Astrocyte (in vitro differentiated cells and primary cell): ENCODE data around the gene GIGYF2.

ENCODE experiments used
- EZH2 ChIP-seq: IDR thresholded peaks from 2 replicates; pipeline ENCODE4 v1.6.1; 2012; ENCODE audit warnings: mild to moderate bottlenecking, low read length, inconsistent platforms; ENCODE audit not compliant: insufficient read depth
- TF ChIP-seq, protein P1 (sequence below): IDR thresholded peaks from 2 replicates; pipeline ENCODE4 v1.5.1; 2011; ENCODE audit warnings: low read depth, mild to moderate bottlenecking, inconsistent platforms, low read length, moderate library complexity; ENCODE audit not compliant: insufficient read depth

DNA sequence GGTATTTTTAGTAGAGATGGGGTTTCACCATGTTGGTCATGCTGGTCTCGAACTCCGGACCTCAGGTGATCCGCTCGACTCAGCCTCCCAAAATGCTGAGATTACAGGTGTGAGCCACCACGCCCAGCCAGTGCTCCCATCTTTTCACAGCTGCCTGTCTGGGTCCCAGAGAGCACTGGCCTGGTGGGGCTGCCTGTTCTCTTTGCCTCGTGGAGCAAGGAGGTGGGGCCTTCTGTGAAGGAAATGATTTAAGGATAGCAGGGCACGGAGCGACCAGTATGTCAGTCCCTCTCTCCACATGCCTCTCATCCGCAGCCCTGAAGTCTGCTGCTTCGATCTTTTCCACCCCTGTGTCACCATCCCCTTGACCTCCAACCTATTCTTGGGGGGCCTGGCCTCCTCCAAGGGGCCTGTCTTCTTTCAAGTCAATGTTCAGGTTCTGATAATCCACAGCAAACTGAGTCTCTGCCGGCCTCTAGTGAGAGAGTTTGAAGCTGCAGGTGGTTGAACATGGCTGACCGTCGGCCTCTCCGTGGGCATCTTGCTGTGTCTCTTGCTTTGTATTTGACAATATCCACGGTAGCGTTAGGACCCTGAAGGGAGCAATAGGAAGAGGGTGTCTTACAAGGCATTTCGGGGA is 28.2 kb upstream of the GIGYF2 start:
- TF ChIP-seq, protein P1, sequence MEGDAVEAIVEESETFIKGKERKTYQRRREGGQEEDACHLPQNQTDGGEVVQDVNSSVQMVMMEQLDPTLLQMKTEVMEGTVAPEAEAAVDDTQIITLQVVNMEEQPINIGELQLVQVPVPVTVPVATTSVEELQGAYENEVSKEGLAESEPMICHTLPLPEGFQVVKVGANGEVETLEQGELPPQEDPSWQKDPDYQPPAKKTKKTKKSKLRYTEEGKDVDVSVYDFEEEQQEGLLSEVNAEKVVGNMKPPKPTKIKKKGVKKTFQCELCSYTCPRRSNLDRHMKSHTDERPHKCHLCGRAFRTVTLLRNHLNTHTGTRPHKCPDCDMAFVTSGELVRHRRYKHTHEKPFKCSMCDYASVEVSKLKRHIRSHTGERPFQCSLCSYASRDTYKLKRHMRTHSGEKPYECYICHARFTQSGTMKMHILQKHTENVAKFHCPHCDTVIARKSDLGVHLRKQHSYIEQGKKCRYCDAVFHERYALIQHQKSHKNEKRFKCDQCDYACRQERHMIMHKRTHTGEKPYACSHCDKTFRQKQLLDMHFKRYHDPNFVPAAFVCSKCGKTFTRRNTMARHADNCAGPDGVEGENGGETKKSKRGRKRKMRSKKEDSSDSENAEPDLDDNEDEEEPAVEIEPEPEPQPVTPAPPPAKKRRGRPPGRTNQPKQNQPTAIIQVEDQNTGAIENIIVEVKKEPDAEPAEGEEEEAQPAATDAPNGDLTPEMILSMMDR: peak; percentile 26
- TF ChIP-seq EZH2: no peak
